ENCODE measurements around the gene CFAP251.

- TF ChIP-seq CTCF (IDR thresholded peaks at IDR 0.05) (no peak), POLR2AphosphoS5 (IDR thresholded peaks at IDR 0.05) (no peak), POLR2A (IDR thresholded peaks at IDR 0.05) (no peak)
These were observed 131.4 kb downstream of the CFAP251 start for GRCh38 chr12:122049827-122050226.

Data from stomach (tissue), 4 donors.